ENCODE measurements around the gene POLR2C.

POLR2C gene

DNA sequence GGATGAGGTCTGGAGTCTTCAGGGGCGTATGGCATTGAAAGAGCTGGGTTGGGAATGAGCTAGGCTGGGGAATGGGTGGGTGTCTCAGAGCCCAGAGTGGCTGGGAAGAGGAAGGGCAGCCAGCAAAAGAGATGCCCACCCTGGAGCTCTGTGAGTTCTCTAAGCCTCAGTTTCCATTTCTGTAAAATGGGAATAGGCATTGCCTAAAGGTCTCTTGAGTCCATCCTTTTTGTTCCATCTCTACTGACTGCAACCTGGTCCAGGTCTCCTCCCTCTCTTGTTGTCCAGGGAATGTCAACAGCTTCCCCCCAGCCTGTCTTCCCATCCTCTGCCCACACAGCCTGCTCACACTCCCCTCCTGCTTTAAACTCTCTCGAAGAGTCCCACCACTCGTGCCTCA is 54.3 kb downstream of the POLR2C start:
- TF ChIP-seq, protein P1, sequence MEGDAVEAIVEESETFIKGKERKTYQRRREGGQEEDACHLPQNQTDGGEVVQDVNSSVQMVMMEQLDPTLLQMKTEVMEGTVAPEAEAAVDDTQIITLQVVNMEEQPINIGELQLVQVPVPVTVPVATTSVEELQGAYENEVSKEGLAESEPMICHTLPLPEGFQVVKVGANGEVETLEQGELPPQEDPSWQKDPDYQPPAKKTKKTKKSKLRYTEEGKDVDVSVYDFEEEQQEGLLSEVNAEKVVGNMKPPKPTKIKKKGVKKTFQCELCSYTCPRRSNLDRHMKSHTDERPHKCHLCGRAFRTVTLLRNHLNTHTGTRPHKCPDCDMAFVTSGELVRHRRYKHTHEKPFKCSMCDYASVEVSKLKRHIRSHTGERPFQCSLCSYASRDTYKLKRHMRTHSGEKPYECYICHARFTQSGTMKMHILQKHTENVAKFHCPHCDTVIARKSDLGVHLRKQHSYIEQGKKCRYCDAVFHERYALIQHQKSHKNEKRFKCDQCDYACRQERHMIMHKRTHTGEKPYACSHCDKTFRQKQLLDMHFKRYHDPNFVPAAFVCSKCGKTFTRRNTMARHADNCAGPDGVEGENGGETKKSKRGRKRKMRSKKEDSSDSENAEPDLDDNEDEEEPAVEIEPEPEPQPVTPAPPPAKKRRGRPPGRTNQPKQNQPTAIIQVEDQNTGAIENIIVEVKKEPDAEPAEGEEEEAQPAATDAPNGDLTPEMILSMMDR (IDR thresholded peaks at IDR 0.05): no peak

DNA sequence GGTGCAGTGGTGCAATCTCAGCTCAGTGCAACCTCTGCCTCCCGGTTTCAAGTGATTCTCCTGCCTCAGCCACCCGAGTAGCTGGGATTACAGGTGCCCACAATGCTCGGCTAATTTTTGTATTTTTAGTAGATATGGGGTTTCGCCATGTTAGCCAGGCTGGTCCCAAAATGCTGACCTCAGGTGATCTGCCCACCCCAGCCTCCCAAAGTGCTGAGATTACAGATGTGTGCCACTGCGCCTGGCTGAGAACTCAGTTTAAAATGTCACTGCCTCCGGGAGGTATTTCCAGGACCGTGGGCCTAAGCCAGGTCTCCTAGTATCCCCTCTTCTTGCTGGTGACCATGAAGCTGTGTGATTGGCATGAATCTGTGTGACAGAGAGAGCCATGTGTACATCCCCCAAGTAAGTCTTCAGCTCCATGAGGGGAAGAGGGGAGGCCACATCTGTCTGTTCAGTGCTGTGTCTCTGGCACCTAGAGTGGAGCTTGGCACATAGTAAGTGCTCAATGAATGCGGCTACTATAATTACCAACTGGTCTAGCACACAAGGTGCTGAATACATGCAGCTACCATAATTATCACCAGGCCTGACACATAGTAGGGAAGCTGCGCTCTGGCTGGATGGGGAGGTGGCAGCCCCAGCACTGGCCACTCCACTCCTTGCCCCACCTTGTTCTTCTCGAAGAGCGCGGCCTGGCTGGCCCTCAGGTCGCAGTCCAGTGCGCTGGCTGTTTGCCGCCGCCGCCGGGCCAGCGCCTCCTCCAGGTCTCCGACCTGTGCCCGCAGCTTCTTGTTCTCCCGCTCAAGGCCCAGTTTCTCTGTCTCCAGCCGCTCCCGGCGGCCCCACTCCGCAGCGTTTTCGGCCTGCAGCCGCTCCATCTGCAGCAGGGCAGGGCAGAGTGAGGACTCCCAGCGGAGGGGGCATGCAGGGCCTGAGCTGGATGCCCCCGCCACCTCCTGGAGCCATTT is 55.2 kb downstream of the POLR2C start:
- TF ChIP-seq, protein P1 (IDR thresholded peaks at IDR 0.05): no peak

DNA sequence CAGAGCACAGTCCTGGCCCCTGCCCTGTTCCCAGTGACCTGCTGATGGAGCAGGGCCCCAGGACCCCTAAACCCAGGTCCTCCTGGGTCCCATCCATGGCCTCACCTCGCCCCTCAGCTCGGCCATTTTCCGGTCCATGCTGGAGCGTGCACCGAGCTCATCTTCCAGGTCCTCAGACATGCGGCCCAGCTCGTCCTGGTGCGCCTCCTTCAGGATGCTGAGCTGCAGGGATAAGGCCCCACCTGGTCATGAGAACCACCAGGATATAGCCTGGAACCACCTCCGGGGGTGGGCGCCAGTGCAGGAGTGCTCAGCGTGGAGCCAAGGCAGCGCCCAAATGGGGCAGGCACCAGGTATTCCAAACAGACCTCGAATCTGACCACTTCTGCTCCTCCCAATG is 56.0 kb downstream of the POLR2C start:
- TF ChIP-seq, protein P1 (IDR thresholded peaks at IDR 0.05): no peak

DNA sequence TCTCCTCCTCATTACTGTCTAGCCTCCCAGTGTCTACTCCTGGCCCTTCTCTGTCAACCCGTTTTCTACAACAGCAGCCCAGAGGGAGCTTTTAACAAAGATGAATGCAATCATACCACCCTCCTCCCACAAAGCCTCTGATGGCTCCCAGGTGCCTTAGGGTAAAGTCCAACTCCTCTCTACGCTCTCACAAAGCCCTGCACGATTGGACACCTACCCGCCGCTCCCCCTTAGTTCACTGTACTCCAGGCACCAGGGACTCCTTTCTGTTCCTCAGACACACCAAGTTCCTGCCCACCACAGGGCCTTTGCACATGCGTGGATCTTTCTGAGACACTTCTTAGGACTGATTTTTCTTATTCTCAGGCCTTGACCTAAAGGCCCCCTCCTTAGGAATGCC is 56.4 kb downstream of the POLR2C start:
- TF ChIP-seq, protein P1 (IDR thresholded peaks at IDR 0.05): no peak

DNA sequence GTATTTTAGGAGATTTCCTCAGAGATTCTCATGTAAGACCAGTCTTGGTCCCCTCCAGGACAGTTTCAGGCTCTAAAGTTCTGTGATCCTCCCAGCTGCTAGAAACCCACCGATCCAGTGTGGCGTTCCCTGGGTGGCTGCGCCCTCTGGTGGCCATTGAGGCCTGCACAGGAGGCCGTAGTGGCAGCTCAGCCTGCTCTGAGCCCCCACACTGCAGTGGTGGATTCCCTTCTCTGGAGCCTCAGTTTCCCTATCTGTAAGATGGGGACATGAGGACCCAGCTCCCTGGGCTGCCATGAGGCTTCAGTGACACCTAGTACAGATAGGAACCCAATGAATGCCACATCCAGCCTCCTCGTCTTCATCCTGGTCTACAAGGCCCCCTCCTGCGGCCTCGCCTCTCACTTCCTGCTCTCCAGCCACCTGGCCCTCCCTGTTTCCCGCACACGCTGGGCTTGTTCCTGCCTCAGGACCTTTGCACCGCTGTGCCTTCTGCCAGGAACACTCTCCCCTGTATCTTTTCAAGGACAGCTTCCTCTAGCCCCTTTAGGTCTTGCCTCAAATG is 57.4 kb downstream of the POLR2C start:
- TF ChIP-seq, protein P1 (IDR thresholded peaks at IDR 0.05): peak; percentile 99

Data from LNCAP (cell line).